Mesendoderm (in vitro differentiated cells): ENCODE results near the gene BZW1.
A peak's percentile ranks its signal among the peaks of the same experiment; 100 is the strongest.
"Not testable (repeated sequence)": the region's sequence is repeated elsewhere in the genome, so short reads cannot be mapped to it uniquely, and the experiment has no call there.

Experiments used
- DNase-seq: peaks from one replicate; pipeline ENCODE4 v3.0.0; 2013
- H2AK5ac ChIP-seq: 2 replicates; pipeline ENCODE4 v1.6.1; 2013; ENCODE audit warnings: low read length, inconsistent platforms
- H2BK120ac ChIP-seq: 2 replicates; pipeline ENCODE4 v1.6.1; 2013; ENCODE audit warnings: low read depth, mild to moderate bottlenecking, low read length, moderate library complexity, mixed read lengths
- H2BK15ac ChIP-seq: replicated peaks from 2 replicates; pipeline ENCODE4 v1.6.1; 2013; ENCODE audit warnings: low read depth, mild to moderate bottlenecking, moderate library complexity
- H2BK5ac ChIP-seq: 2 replicates; pipeline ENCODE4 v1.6.1; 2013; ENCODE audit warnings: low read length, inconsistent platforms
- H3K18ac ChIP-seq: 2 replicates; pipeline ENCODE4 v1.6.1; 2013; ENCODE audit warnings: mild to moderate bottlenecking, low read length, mixed read lengths
- H3K23ac ChIP-seq: one replicate; pipeline ENCODE4 v1.6.1; 2013; ENCODE audit warnings: low read length
- H3K27ac ChIP-seq: 2 replicates; pipeline ENCODE4 v1.5.1; 2013; ENCODE audit warnings: low read depth, mild to moderate bottlenecking, inconsistent platforms, low read length, moderate library complexity
- H3K27me3 ChIP-seq: 2 replicates; pipeline ENCODE4 v1.6.1; 2013; ENCODE audit warnings: low read length, control low read depth, mild to moderate bottlenecking, inconsistent platforms; ENCODE audit not compliant: insufficient read depth, poor library complexity
- H3K36me3 ChIP-seq: 2 replicates; pipeline ENCODE4 v1.6.1; 2013; ENCODE audit warnings: low read length, inconsistent platforms; ENCODE audit not compliant: control insufficient read depth, insufficient read depth
- H3K4ac ChIP-seq: one replicate; pipeline ENCODE4 v1.6.1; 2013; ENCODE audit warnings: low read depth, mild to moderate bottlenecking, low read length, moderate library complexity
- H3K4me1 ChIP-seq: 2 replicates; pipeline ENCODE4 v1.6.1; 2013; ENCODE audit warnings: low read depth, low read length, inconsistent platforms; ENCODE audit not compliant: control insufficient read depth
- H3K4me2 ChIP-seq: 2 replicates; pipeline ENCODE4 v1.6.1; 2013; ENCODE audit warnings: low read length
- H3K4me3 ChIP-seq: 2 replicates; pipeline ENCODE4 v1.5.1; 2013; ENCODE audit warnings: mild to moderate bottlenecking, low read length
- H3K56ac ChIP-seq: one replicate; pipeline ENCODE4 v1.6.1; 2013; ENCODE audit warnings: low read length
- H3K79me1 ChIP-seq: 2 replicates; pipeline ENCODE4 v1.6.1; 2013; ENCODE audit warnings: low read length, inconsistent platforms
- H3K79me2 ChIP-seq: 2 replicates; pipeline ENCODE4 v1.6.1; 2013; ENCODE audit warnings: mild to moderate bottlenecking, low read length; ENCODE audit not compliant: control insufficient read depth, insufficient read depth
- H3K9ac ChIP-seq: 2 replicates; pipeline ENCODE4 v1.6.1; 2013; ENCODE audit warnings: low read length, inconsistent platforms
- H4K5ac ChIP-seq: one replicate; pipeline ENCODE4 v1.6.1; 2013; ENCODE audit warnings: low read length
- H4K8ac ChIP-seq: one replicate; pipeline ENCODE4 v1.6.1; 2013; ENCODE audit warnings: low read depth, mild to moderate bottlenecking, control low read depth, low read length, moderate library complexity
- WGBS: extraction: QIAGEN DNeasy Blood & Tissue Kit; methylation state at CpG from one replicate; pipeline ENCODE4 v1.1.7; 2013; ENCODE audit warnings: low lambda C conversion rate, missing lambda C conversion rate; ENCODE audit not compliant: insufficient coverage; ENCODE audit errors: extremely low coverage; 5-methylcytosine and 5-hydroxymethylcytosine counted together

BZW1 gene

GRCh38 chr2:200795028-200795440, 16.7 kb upstream of the BZW1 start:
- no CpG with 5 or more reads among the region's 8 CpGs for WGBS

GRCh38 chr2:200796561-200796960, 15.1 kb upstream of the BZW1 start:
- DNase-seq: no peak
- H3K4me3 ChIP-seq: no peak overlapping the region
- H2AK5ac ChIP-seq: no peak overlapping the region
- H3K4me2 ChIP-seq: no peak overlapping the region
- no peak overlapping the region for H3K23ac ChIP-seq
- H3K18ac ChIP-seq: no peak overlapping the region
- no peak overlapping the region for H3K9ac ChIP-seq
- H2BK5ac ChIP-seq: no peak overlapping the region
- H3K36me3 ChIP-seq: no peaks in the 10 kb centered on the region
- no peak overlapping the region for H3K27ac ChIP-seq
- no peaks in the 10 kb centered on the region for H3K4me1 ChIP-seq
- H2BK15ac ChIP-seq: no peak overlapping the region
- no peak overlapping the region for H4K8ac ChIP-seq
- no peak overlapping the region for H3K56ac ChIP-seq
- H3K79me1 ChIP-seq: no peaks in the 10 kb centered on the region
- H3K79me2 ChIP-seq: no peaks in the 10 kb centered on the region
- WGBS: no CpG with 5 or more reads among the region's 1 CpG
- no peak overlapping the region for H4K5ac ChIP-seq
- H2BK120ac ChIP-seq: no peak overlapping the region
- no peaks in the 10 kb centered on the region for H3K27me3 ChIP-seq
- no peak overlapping the region for H3K4ac ChIP-seq

More at GRCh38 chr2:200795028-200795440, 16.7 kb upstream of the BZW1 start:
- H4K8ac ChIP-seq: no peak overlapping the region
- no peaks in the 10 kb centered on the region for H3K4me1 ChIP-seq
- H3K4me2 ChIP-seq: no peak overlapping the region
- H2BK5ac ChIP-seq: no peak overlapping the region
- H2BK15ac ChIP-seq: no peak overlapping the region
- DNase-seq: peak; percentile 51
- H3K56ac ChIP-seq: no peak overlapping the region
- no peak overlapping the region for H3K9ac ChIP-seq
- H4K5ac ChIP-seq: no peak overlapping the region
- no peak overlapping the region for H3K18ac ChIP-seq
- H3K79me2 ChIP-seq: no peaks in the 10 kb centered on the region
- H3K4ac ChIP-seq: no peak overlapping the region
- H3K4me3 ChIP-seq: no peak overlapping the region
- H3K27ac ChIP-seq: no peak overlapping the region
- H2BK120ac ChIP-seq: no peak overlapping the region
- H3K79me1 ChIP-seq: no peaks in the 10 kb centered on the region
- H3K36me3 ChIP-seq: no peaks in the 10 kb centered on the region
- H2AK5ac ChIP-seq: no peak overlapping the region
- no peaks in the 10 kb centered on the region for H3K27me3 ChIP-seq
- H3K23ac ChIP-seq: no peak overlapping the region

DNA sequence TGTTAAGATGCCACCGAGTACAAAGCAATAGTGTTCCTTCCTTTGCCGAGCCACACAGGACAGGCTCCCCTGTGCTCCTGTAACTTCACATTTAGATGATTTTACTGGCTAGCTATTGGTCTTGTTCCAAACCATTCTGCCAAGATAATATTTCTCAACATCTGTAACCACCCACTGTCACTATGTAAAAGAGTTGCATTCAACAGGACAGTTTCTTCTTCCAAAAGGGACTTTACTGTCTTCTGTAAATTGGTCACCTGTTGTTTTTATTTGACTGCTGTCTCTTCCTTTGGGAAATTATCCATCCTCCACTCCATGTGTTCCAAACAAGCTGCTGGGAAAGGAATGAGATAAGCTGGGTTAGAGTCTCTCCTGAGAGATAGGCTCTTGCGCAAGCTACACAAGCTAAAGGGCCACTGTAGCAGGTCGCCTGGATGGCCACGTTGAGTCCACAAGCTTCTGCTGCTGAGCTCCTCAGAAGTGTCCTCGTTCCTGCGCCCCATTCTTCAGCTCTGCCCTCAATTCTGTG, 14.4 kb upstream of the BZW1 start:
- no CpG with 5 or more reads among the region's 7 CpGs for WGBS
- H3K27me3 ChIP-seq: no peaks in the 10 kb centered on the region

DNA sequence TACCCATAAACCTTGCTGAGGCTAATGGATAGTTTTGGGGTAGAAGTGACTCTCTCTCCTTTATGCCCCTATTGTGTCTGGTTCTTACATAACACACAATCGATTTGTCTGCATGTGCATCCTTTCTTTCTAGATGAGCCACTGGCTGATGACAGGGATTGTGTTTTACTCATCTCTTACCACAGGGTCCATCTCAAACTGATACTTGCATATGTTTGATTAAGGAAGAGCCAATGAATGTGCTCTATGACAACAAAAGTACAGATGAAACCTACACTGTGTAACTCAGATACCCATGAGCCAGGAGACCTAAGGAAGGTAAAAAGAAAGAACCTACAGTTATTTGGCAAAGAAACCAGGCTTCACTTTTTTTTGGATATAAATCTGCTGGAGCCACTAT, 13.2 kb upstream of the BZW1 start:
- WGBS: no CpG with 5 or more reads among the region's 1 CpG
- Histone ChIP-seq H3K9ac (no peak overlapping the region), H3K27me3 (no peaks in the 10 kb centered on the region), H3K23ac (no peak overlapping the region), H3K79me2 (no peaks in the 10 kb centered on the region), H2BK15ac (no peak overlapping the region), H4K5ac (no peak overlapping the region), H2BK120ac (no peak overlapping the region), H3K4ac (no peak overlapping the region), H2AK5ac (no peak overlapping the region), H4K8ac (no peak overlapping the region), H3K79me1 (no peaks in the 10 kb centered on the region), H3K56ac (no peak overlapping the region), H3K4me1 (no peaks in the 10 kb centered on the region), H3K4me3 (no peak overlapping the region), H3K4me2 (no peak overlapping the region), H3K36me3 (no peaks in the 10 kb centered on the region), H3K27ac (no peak overlapping the region), H3K18ac (no peak overlapping the region), H2BK5ac (no peak overlapping the region)
- no peak for DNase-seq

More for the DNA sequence above, 14.4 kb upstream of the BZW1 start:
- Histone ChIP-seq H3K4me2 (no peak overlapping the region), H4K5ac (no peak overlapping the region), H3K79me2 (no peaks in the 10 kb centered on the region), H2BK5ac (no peak overlapping the region), H2BK15ac (no peak overlapping the region), H4K8ac (no peak overlapping the region), H3K4me1 (no peaks in the 10 kb centered on the region), H3K79me1 (no peaks in the 10 kb centered on the region), H3K4ac (no peak overlapping the region), H3K27ac (no peak overlapping the region), H3K9ac (no peak overlapping the region), H3K18ac (no peak overlapping the region), H3K23ac (no peak overlapping the region), H3K36me3 (no peaks in the 10 kb centered on the region), H2AK5ac (no peak overlapping the region), H3K4me3 (no peak overlapping the region), H2BK120ac (no peak overlapping the region), H3K56ac (no peak overlapping the region)
- DNase-seq: no peak

DNA sequence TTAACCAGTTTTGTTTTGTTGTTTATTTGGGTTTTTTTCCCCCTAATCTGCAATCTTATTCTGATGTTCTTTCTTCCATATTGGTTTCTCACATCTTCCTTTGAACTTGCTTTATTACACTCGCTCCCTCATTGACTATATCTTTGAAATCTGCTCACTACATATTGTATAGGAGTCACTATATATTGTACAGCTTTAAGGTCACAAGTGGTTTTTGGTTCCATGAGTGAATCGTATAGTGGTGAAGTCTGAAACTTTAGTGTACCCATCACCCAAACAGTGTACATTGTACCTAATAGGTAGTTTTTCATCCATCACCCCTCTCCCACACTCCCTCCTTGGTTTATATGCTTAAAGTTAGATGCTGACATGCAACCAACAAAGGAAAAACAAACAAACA, 11.3 kb upstream of the BZW1 start:
- DNase-seq: no peak
- no CpG with 5 or more reads among the region's 2 CpGs for WGBS

GRCh38 chr2:200801431-200801830, 10.3 kb upstream of the BZW1 start:
- H2BK120ac ChIP-seq, H4K8ac ChIP-seq, H3K9ac ChIP-seq, H3K4me1 ChIP-seq, H3K18ac ChIP-seq, H3K27me3 ChIP-seq, H3K79me2 ChIP-seq, H3K4me2 ChIP-seq, H3K4me3 ChIP-seq, H3K4ac ChIP-seq, H2BK5ac ChIP-seq, H3K23ac ChIP-seq, H3K79me1 ChIP-seq, H3K27ac ChIP-seq, H2AK5ac ChIP-seq, H3K36me3 ChIP-seq, H3K56ac ChIP-seq, H2BK15ac ChIP-seq, H4K5ac ChIP-seq: not testable (repeated sequence)
- DNase-seq: peak; percentile 31
- WGBS: no CpG with 5 or more reads among the region's 1 CpG

More for the DNA sequence above, 11.3 kb upstream of the BZW1 start:
- Histone ChIP-seq H3K4me1 (no peaks in the 10 kb centered on the region), H4K8ac (no peak overlapping the region), H3K18ac (no peak overlapping the region), H3K56ac (no peak overlapping the region), H3K23ac (no peak overlapping the region), H3K27ac (no peak overlapping the region), H2BK5ac (no peak overlapping the region), H3K79me2 (no peaks in the 10 kb centered on the region), H3K27me3 (no peaks in the 10 kb centered on the region), H2BK15ac (no peak overlapping the region), H2AK5ac (no peak overlapping the region), H3K4me3 (no peak overlapping the region), H3K9ac (no peak overlapping the region), H2BK120ac (no peak overlapping the region), H3K4me2 (no peak overlapping the region), H3K36me3 (no peaks in the 10 kb centered on the region), H4K5ac (no peak overlapping the region), H3K4ac (no peak overlapping the region), H3K79me1 (no peaks in the 10 kb centered on the region)
